ENCODE results near the gene SFXN5.

SFXN5 gene

GRCh38 chr2:72991980-72992733 lies 79.4 kb downstream of the SFXN5 start:
- DNase-seq: no peak

DNA sequence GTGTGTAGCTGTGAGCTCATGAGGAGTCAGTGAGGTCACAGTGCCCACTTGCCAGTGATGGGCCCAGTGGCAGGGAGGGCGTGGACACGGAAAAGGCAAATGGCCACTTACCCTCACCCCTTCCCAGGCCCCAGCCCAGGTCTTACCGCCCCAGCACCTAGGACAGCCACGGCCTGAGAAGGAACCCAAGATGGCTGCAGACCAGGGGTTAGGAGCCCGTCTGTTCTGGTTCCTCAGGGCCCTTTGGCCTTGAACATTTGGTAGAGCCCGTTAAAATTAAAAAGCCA lies 80.1 kb downstream of the SFXN5 start:
- no peak for DNase-seq

- DNase-seq: no peak
Observed at GRCh38 chr2:72990695-72991438, 80.6 kb downstream of the SFXN5 start.

GRCh38 chr2:72989770-72990556 lies 81.5 kb downstream of the SFXN5 start:
- DNase-seq: no peak

DNA sequence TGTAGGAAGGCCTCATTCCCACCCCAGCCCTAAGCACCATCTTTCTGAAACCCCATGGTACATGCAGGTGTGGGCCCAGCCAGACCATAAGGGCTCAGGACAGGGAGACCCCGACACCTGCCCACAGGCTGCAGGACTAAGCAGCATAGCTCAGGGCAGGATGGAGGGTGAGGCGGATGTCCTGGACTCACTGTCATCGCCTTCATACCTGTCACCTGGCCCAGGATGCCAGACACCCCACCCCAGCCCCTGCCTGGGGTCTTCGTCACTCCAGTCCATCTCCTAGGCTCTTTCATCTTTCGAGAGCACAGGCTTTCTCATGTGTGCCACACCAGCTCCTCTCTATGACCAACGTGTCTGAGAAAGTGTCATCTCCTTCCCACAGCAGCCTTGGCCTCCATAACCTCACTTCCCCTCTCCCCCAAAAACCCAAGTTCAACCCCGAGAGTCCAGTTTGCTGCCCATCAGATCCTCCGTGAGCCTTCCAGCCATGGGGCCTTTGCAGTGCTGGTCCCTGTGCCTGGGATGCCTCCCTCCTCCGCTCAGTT lies 82.7 kb downstream of the SFXN5 start:
- DNase-seq: no peak

- DNase-seq: no peak
Observed at GRCh38 chr2:72988041-72988440, 83.5 kb downstream of the SFXN5 start.

DNA sequence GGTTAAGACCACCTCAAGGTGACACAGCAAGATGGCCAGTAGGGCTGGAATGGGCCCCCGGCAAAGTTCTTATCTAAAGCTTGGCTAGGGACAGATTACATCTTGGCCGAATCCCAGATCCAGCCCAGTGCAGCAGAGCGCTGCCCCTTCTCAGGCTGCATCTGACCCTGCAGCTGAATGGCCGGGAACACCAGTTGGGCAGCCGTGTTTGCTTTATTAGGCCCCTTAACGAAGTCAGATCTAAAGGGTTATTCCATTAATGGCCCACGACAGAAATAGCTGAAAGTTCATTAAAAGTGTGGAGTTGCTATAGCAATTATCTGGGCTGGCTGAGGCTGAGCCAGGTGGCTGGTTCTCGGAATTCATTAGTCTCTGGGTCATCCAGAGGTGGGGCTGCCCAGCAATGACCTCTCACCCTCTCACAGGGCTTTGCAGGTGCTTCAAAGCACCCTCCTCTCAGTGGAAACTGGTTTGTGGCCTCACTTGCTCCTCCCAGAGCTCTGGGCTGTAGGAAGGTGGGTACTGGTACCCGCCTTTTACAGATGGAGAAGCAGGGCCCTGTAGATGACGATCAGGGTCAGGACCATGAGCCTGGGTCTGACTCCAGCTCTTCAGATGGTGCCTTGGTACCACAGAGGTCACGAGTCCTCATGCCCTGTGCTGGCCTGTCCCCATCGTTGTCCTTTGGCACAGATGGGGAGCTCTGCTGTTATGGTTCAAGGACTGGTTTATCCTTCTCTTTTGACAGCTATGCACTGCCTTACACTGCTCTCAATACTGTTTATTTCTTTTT lies 85.4 kb downstream of the SFXN5 start:
- no peak for DNase-seq

DNA sequence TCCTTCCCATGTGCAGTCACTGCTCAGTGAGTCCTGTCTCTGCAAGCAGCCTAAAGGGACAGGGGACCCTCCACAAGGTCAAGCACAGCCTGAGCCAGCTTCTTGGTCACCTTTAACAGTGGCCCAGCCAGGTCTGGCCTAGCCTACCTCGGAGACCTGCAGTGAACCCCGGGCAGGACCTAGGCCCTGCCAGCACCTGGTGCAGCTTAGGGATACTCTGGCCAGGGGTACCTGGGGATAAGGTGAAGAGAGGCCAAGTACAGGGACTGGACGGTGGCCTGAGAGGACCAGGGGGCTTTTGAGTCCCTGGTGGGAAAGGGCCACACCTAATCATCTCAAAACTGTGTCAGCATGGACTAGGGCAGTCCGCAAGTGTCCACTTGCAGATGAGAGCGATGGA lies 86.4 kb downstream of the SFXN5 start:
- no peak for DNase-seq

- DNase-seq: no peak
Observed at GRCh38 chr2:72984172-72984671, 87.3 kb downstream of the SFXN5 start.

- DNase-seq: no peak
Observed at GRCh38 chr2:72983500-72984161, 87.9 kb downstream of the SFXN5 start.

GRCh38 chr2:72982781-72983499 lies 88.6 kb downstream of the SFXN5 start:
- no peak for DNase-seq

DNA sequence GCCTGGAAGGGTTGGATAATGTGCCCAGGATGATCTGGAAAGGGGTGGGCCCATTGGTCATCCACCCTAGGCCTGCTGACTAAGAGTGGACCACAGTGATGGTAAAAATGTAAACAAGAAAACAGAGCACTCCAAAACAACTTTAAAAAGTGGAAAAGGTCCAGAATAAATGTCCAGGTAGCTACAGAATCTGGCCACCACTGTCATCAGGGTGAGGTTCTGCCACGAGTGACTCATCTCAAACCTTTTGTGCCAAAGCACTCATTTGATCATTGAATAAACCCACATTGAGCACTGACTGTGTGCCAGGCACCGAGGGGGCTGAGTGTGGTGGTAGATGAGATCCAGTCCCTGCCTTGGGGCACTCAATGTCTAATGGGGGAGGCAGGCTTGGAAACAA lies 89.3 kb downstream of the SFXN5 start:
- DNase-seq: no peak

GRCh38 chr2:72981536-72981935 lies 90.0 kb downstream of the SFXN5 start:
- no peak for DNase-seq

DNA sequence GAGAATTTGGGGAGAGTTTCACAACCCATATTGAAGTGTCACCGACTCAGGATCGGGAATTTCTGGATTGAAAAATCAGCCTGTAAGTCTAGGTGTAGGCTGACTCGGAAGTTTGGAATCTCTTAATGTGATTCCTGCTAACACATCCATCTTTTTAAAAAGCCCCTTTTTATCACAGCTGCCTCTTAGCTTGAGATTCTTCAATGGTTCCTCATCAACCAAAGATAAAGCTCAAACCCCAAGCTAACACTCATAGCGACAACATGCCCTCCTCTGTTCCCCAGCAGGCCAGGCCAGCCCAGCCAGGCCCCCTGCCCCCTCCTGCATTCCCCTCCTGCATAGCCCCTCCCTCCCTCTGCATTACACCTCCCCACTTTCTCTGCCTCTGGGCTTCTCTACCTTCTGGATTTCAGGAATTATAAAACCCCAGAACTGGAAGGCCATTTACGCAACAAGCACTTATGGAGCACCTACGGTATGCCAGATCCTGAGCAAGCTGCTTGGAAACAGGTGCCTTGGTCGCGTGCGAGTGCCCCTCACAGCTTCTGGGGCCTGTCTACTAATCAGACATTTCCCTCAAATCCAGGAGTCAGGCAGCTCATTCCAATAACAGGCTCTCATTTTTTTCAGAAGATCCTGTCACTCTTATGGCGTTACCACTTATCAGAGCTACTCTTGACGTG lies 90.8 kb downstream of the SFXN5 start:
- DNase-seq: no peak

- no peak for DNase-seq
Observed at GRCh38 chr2:72979896-72980295, 91.6 kb downstream of the SFXN5 start.

GRCh38 chr2:72975017-72975416 lies 96.5 kb downstream of the SFXN5 start:
- no peak for DNase-seq

DNA sequence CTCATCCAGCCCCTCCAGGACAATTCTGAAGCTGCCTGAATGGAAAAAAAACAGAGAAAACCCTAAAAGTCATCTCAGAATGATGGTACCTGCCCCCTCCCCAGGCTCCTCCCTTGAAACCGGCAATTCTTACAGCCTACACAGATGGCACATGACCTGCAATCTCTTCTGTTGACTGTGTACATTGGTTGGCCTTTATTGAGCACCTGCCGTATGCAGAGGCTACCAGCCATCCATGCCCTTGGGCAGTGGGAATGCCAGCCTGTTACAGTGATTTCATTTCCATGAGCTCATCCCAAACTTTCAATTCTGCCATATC lies 97.1 kb downstream of the SFXN5 start:
- DNase-seq: no peak

- peak; percentile 37 for DNase-seq
Observed at GRCh38 chr2:72973566-72974435, 97.7 kb downstream of the SFXN5 start.

GRCh38 chr2:72973137-72973535 lies 98.4 kb downstream of the SFXN5 start:
- no peak for DNase-seq
